CD4-positive, CD25-positive, alpha-beta regulatory T cell (primary cell): ENCODE data around the gene KRT74. TPM values are rescaled to one million over a fixed set of nuclear protein-coding genes. Genes with fewer than 3 reads are reported as not detected.

Experiments used
- ATAC-seq, 2 donors: fragments of 150-1000 bp; cut with Tn5 transposase; one replicate each; pipeline ENCODE4 v1.10.0; 2021; ENCODE audit warnings: low read depth in 2 of 2, moderate number of reproducible peaks in 2 of 2, moderate library complexity in 1 of 2
- DNase-seq, 3 donors: peaks; one replicate each; pipeline versions ENCODE4 v3.0.0 to v3.0.0-alpha.2; 2012 to 2022; ENCODE audit warnings: mixed read lengths in 1 of 3
- H3K27ac ChIP-seq: one replicate; pipeline ENCODE4 v1.7.0; 2013; ENCODE audit warnings: mild to moderate bottlenecking, low read length; ENCODE audit not compliant: insufficient read depth, poor library complexity, severe bottlenecking
- H3K27me3 ChIP-seq: one replicate; pipeline ENCODE4 v1.7.0; 2013; ENCODE audit warnings: low read length; ENCODE audit not compliant: control insufficient read depth, insufficient read depth
- H3K36me3 ChIP-seq: one replicate; pipeline ENCODE4 v1.7.0; 2013; ENCODE audit warnings: mild to moderate bottlenecking, low read length, moderate library complexity; ENCODE audit not compliant: control insufficient read depth, insufficient read depth
- H3K4me1 ChIP-seq: 2 replicates; pipeline ENCODE4 v1.7.0; 2013; ENCODE audit warnings: mild to moderate bottlenecking, low read length; ENCODE audit not compliant: insufficient read depth, control insufficient read depth, poor library complexity, severe bottlenecking
- H3K4me3 ChIP-seq: one replicate; pipeline ENCODE4 v1.7.0; 2013; ENCODE audit warnings: low read depth, mild to moderate bottlenecking, low read length, moderate library complexity
- H3K9me3 ChIP-seq, 2 experiments: 1 replicate in 1 of 2; 2 replicates in 1 of 2; pipeline ENCODE4 v1.7.0; 2013; ENCODE audit warnings: low read length in 2 of 2, mild to moderate bottlenecking in 1 of 2, moderate library complexity in 1 of 2; ENCODE audit not compliant: control insufficient read depth in 2 of 2
- H3K27ac Mint-ChIP-seq, 3 donors: one replicate each; pipeline ENCODE4 v1.8.0; 2020 to 2022; ENCODE audit warnings: mild to moderate bottlenecking in 3 of 3, mixed read lengths in 3 of 3, moderate library complexity in 2 of 3
- H3K27me3 Mint-ChIP-seq: one replicate; pipeline ENCODE4 v1.8.0; 2022; ENCODE audit warnings: mild to moderate bottlenecking, mixed read lengths
- H3K36me3 Mint-ChIP-seq: one replicate; pipeline ENCODE4 v1.8.0; 2020; ENCODE audit warnings: mixed read lengths
- H3K4me1 Mint-ChIP-seq, 4 donors: one replicate each; pipeline ENCODE4 v1.8.0; 2020 to 2022; ENCODE audit warnings: mixed read lengths in 4 of 4, mild to moderate bottlenecking in 1 of 4
- H3K4me3 Mint-ChIP-seq, 4 donors: one replicate each; pipeline ENCODE4 v1.8.0; 2020 to 2022; ENCODE audit warnings: mild to moderate bottlenecking in 4 of 4, mixed read lengths in 4 of 4, moderate library complexity in 3 of 4
- H3K9me3 Mint-ChIP-seq, 7 donors: one replicate each; pipeline ENCODE4 v1.8.0; 2020 to 2022; ENCODE audit warnings: mixed read lengths in 7 of 7, mild to moderate bottlenecking in 3 of 7, moderate library complexity in 2 of 7
- polyA plus RNA-seq, 4 donors: library from polyadenylated mRNA; unstranded; fragments of 300-500 nt; fragmentation: Illumina TruSeq; gene quantifications; one replicate each; pipeline ENCODE4 v1.2.3, GENCODE V29; 2021
- total RNA-seq: library from RNA; stranded (reverse); gene quantifications from one replicate; pipeline ENCODE4 v1.2.3, GENCODE V29; 2022

KRT74 gene
- total and polyA plus RNA-seq, 5 donors from 2014 or later: not detected

GRCh38 chr12:52526511-52526951 is 47.1 kb downstream of the KRT74 start:
- Mint-ChIP-seq H3K4me3 (no peak overlapping the region), H3K9me3 (no peaks in the 10 kb centered on the region), H3K27me3 (no peaks in the 10 kb centered on the region), H3K27ac (peak overlapping the region in 1 of 3 donors; percentile 42), H3K4me1 (no peaks in the 10 kb centered on the region), H3K36me3 (no peaks in the 10 kb centered on the region)
- Histone ChIP-seq H3K4me1 (no peaks in the 10 kb centered on the region), H3K4me3 (no peak overlapping the region), H3K9me3 (no peaks in the 10 kb centered on the region), H3K36me3 (no peaks in the 10 kb centered on the region), H3K27me3 (no peaks in the 10 kb centered on the region), H3K27ac (no peak overlapping the region)
- no peak for ATAC-seq
- DNase-seq: no peak

- H3K9me3 ChIP-seq: no peaks in the 10 kb centered on the region
- no peak for ATAC-seq
- DNase-seq: no peak
Measured at GRCh38 chr12:52525661-52526499, 47.8 kb downstream of the KRT74 start.

GRCh38 chr12:52524898-52525591 is 48.6 kb downstream of the KRT74 start:
- Mint-ChIP-seq H3K27ac (no peak overlapping the region), H3K4me3 (no peak overlapping the region), H3K9me3 (no peaks in the 10 kb centered on the region), H3K36me3 (no peaks in the 10 kb centered on the region), H3K4me1 (no peaks in the 10 kb centered on the region), H3K27me3 (no peaks in the 10 kb centered on the region)
- Histone ChIP-seq H3K36me3 (no peaks in the 10 kb centered on the region), H3K4me3 (no peak overlapping the region), H3K27ac (no peak overlapping the region), H3K27me3 (no peaks in the 10 kb centered on the region), H3K4me1 (no peaks in the 10 kb centered on the region), H3K9me3 (no peaks in the 10 kb centered on the region)
- ATAC-seq: no peak
- no peak for DNase-seq

More at GRCh38 chr12:52525661-52526499, 47.8 kb downstream of the KRT74 start:
- Histone ChIP-seq H3K4me1 (no peaks in the 10 kb centered on the region), H3K4me3 (no peak overlapping the region), H3K36me3 (no peaks in the 10 kb centered on the region), H3K27me3 (no peaks in the 10 kb centered on the region), H3K27ac (no peak overlapping the region)
- no peak overlapping the region for H3K27ac Mint-ChIP-seq
- no peak overlapping the region for H3K4me3 Mint-ChIP-seq
- H3K4me1 Mint-ChIP-seq: no peaks in the 10 kb centered on the region
- no peaks in the 10 kb centered on the region for H3K36me3 Mint-ChIP-seq
- no peaks in the 10 kb centered on the region for H3K9me3 Mint-ChIP-seq
- H3K27me3 Mint-ChIP-seq: no peaks in the 10 kb centered on the region

GRCh38 chr12:52524241-52524897 is 49.3 kb downstream of the KRT74 start:
- H3K4me1 Mint-ChIP-seq: no peaks in the 10 kb centered on the region
- no peak overlapping the region for H3K27ac Mint-ChIP-seq
- no peaks in the 10 kb centered on the region for H3K4me1 ChIP-seq
- DNase-seq (no peak), ATAC-seq (no peak)
- H3K27me3 Mint-ChIP-seq: no peaks in the 10 kb centered on the region
- H3K36me3 Mint-ChIP-seq: no peaks in the 10 kb centered on the region
- no peak overlapping the region for H3K4me3 ChIP-seq
- H3K9me3 ChIP-seq: no peaks in the 10 kb centered on the region
- no peaks in the 10 kb centered on the region for H3K9me3 Mint-ChIP-seq
- H3K27me3 ChIP-seq: no peaks in the 10 kb centered on the region
- no peaks in the 10 kb centered on the region for H3K36me3 ChIP-seq
- no peak overlapping the region for H3K4me3 Mint-ChIP-seq
- H3K27ac ChIP-seq: no peak overlapping the region

GRCh38 chr12:52523824-52524223 is 49.8 kb downstream of the KRT74 start:
- no peak for DNase-seq
- Mint-ChIP-seq H3K27ac (no peak overlapping the region), H3K27me3 (no peaks in the 10 kb centered on the region), H3K9me3 (no peaks in the 10 kb centered on the region), H3K36me3 (no peaks in the 10 kb centered on the region), H3K4me1 (no peaks in the 10 kb centered on the region), H3K4me3 (no peak overlapping the region)
- Histone ChIP-seq H3K36me3 (no peaks in the 10 kb centered on the region), H3K27me3 (no peaks in the 10 kb centered on the region), H3K4me3 (no peak overlapping the region), H3K27ac (no peak overlapping the region), H3K4me1 (no peaks in the 10 kb centered on the region), H3K9me3 (no peaks in the 10 kb centered on the region)
- ATAC-seq: no peak

GRCh38 chr12:52522346-52523011 is 51.2 kb downstream of the KRT74 start:
- H3K27ac ChIP-seq: no peak overlapping the region
- Mint-ChIP-seq H3K27me3 (no peaks in the 10 kb centered on the region), H3K9me3 (no peaks in the 10 kb centered on the region), H3K36me3 (no peaks in the 10 kb centered on the region), H3K27ac (no peak overlapping the region), H3K4me1 (no peaks in the 10 kb centered on the region), H3K4me3 (no peak overlapping the region)
- no peaks in the 10 kb centered on the region for H3K9me3 ChIP-seq
- H3K36me3 ChIP-seq: no peaks in the 10 kb centered on the region
- DNase-seq (no peak), ATAC-seq (no peak)
- no peaks in the 10 kb centered on the region for H3K27me3 ChIP-seq
- H3K4me1 ChIP-seq: no peaks in the 10 kb centered on the region
- no peak overlapping the region for H3K4me3 ChIP-seq

GRCh38 chr12:52521568-52522266 is 51.9 kb downstream of the KRT74 start:
- no peaks in the 10 kb centered on the region for H3K27me3 Mint-ChIP-seq
- Histone ChIP-seq H3K27me3 (no peaks in the 10 kb centered on the region), H3K9me3 (no peaks in the 10 kb centered on the region), H3K4me1 (no peaks in the 10 kb centered on the region), H3K4me3 (no peak overlapping the region), H3K27ac (no peak overlapping the region), H3K36me3 (no peaks in the 10 kb centered on the region)
- H3K9me3 Mint-ChIP-seq: no peaks in the 10 kb centered on the region
- H3K36me3 Mint-ChIP-seq: no peaks in the 10 kb centered on the region
- no peak overlapping the region for H3K27ac Mint-ChIP-seq
- ATAC-seq: no peak
- no peak for DNase-seq
- no peaks in the 10 kb centered on the region for H3K4me1 Mint-ChIP-seq
- H3K4me3 Mint-ChIP-seq: no peak overlapping the region
